Endothelial cell of umbilical vein (primary cell): ENCODE results near the gene C19orf33. TPM values are rescaled to one million over a fixed set of nuclear protein-coding genes. Genes with fewer than 3 reads are reported as not detected.

Source experiments
- BruUV-seq: library from RNA; stranded (reverse); fragments of 400-500 nt; replicated peaks from 2 replicates; lab custom pipeline; 2021; lab: Mats Ljungman, UMichigan
- CTCF ChIA-PET: fragments of 300-600, 350-600 bp; sonication (Branson Sonifier 250); formaldehyde crosslinking; loops from one replicate; lab custom pipeline; 2021; ENCODE audit warnings: antibody characterized with exemption, inconsistent platforms; lab: Charles Lee
- POLR2A ChIA-PET: fragments of 300-600, 350-600 bp; sonication (Branson Sonifier 250); formaldehyde crosslinking; loops from one replicate; lab custom pipeline; 2021; ENCODE audit warnings: antibody characterized with exemption, inconsistent platforms; lab: Charles Lee
- DNase-seq: peaks from one replicate; pipeline ENCODE4 v3.0.0-alpha.2; 2011; ENCODE audit warnings: low read depth, low spot score
- FAIRE-seq: peaks from 2 replicates; lab custom pipeline; 2011; peaks lifted over from hg19 to GRCh38; lab: Jason Lieb, UNC
- H2AFZ ChIP-seq: 2 replicates; pipeline ENCODE4 v1.6.0; 2012; ENCODE audit warnings: low read depth, low read length, control low read depth, inconsistent platforms
- H3K27ac ChIP-seq: 2 replicates; pipeline ENCODE4 v1.5.1; 2011; ENCODE audit warnings: low read depth, mild to moderate bottlenecking, control low read depth, low read length, moderate library complexity; ENCODE audit not compliant: insufficient read depth
- H3K27me3 ChIP-seq, 2 experiments: 2 replicates each; pipeline versions ENCODE4 v1.6.0 to v1.6.1; 2011; ENCODE audit warnings: low read length in 2 of 2, mixed read lengths in 1 of 2; ENCODE audit not compliant: control insufficient read depth in 2 of 2, insufficient read depth in 2 of 2
- H3K36me3 ChIP-seq, 2 experiments: 2 replicates in 1 of 2; 3 replicates in 1 of 2; pipeline ENCODE4 v1.5.1; 2011; ENCODE audit warnings: low read length in 2 of 2, mild to moderate bottlenecking in 1 of 2, moderate library complexity in 1 of 2; ENCODE audit not compliant: control insufficient read depth in 2 of 2, insufficient read depth in 2 of 2; ENCODE audit errors: extremely low read depth in 1 of 2
- H3K4me1 ChIP-seq: 3 replicates; pipeline ENCODE4 v1.5.1; 2011; ENCODE audit warnings: mild to moderate bottlenecking, low read length; ENCODE audit not compliant: control insufficient read depth, insufficient read depth; ENCODE audit errors: extremely low read depth
- H3K4me2 ChIP-seq: 2 replicates; pipeline ENCODE4 v1.6.1; 2011; ENCODE audit warnings: low read length, control low read depth, mixed read lengths; ENCODE audit not compliant: insufficient read depth
- H3K4me3 ChIP-seq, 3 experiments: fragments of 200-600 bp in 1 of 3; sonication (generic), shearing (Covaris generic) in 1 of 3; replicated peaks in 1 of 3; 2 replicates each; pipeline ENCODE4 v1.5.1; 2011 to 2016; ENCODE audit warnings: control low read depth in 3 of 3, low read length in 3 of 3, mild to moderate bottlenecking in 2 of 3, inconsistent platforms in 1 of 3, low read depth in 1 of 3, moderate library complexity in 1 of 3; ENCODE audit not compliant: insufficient read depth in 1 of 3
- H3K79me2 ChIP-seq: 2 replicates; pipeline ENCODE4 v1.6.0; 2012; ENCODE audit warnings: low read length, inconsistent platforms; ENCODE audit not compliant: control insufficient read depth, insufficient read depth
- H3K9ac ChIP-seq: replicated peaks from 2 replicates; pipeline ENCODE3; 2011; ENCODE audit warnings: low read length, control low read depth; ENCODE audit not compliant: insufficient read depth; ENCODE audit errors: extremely low read depth
- H3K9me1 ChIP-seq: replicated peaks from 3 replicates; pipeline ENCODE4 v1.6.0; 2011; ENCODE audit warnings: mild to moderate bottlenecking, low read length; ENCODE audit not compliant: control insufficient read depth, insufficient read depth; ENCODE audit errors: extremely low read depth
- H3K9me3 ChIP-seq: replicated peaks from 2 replicates; pipeline ENCODE4 v1.5.1; 2012; ENCODE audit warnings: low read length, inconsistent platforms; ENCODE audit not compliant: control insufficient read depth, insufficient read depth
- H4K20me1 ChIP-seq: replicated peaks from 2 replicates; pipeline ENCODE3; 2011; ENCODE audit warnings: mild to moderate bottlenecking, low read length; ENCODE audit not compliant: control insufficient read depth, insufficient read depth; ENCODE audit errors: extremely low read depth
- CTCF ChIP-seq, 2 donors: IDR thresholded peaks; 1 replicate in 1 of 2; 2 replicates in 1 of 2; pipeline ENCODE4 v1.5.1; 2011; ENCODE audit warnings: low read length in 2 of 2, mild to moderate bottlenecking in 2 of 2, moderate library complexity in 2 of 2, control low read depth in 1 of 2, inconsistent platforms in 1 of 2, low read depth in 1 of 2; ENCODE audit not compliant: insufficient read depth in 1 of 2; ENCODE audit errors: extremely low read depth in 1 of 2
- EZH2 ChIP-seq: IDR thresholded peaks from 2 replicates; pipeline ENCODE4 v1.6.1; 2012; ENCODE audit warnings: borderline replicate concordance, low read depth, mild to moderate bottlenecking, moderate library complexity, low read length, inconsistent platforms; ENCODE audit not compliant: severe bottlenecking
- FOS ChIP-seq: IDR thresholded peaks from 2 replicates; pipeline ENCODE4 v1.6.1; 2011; ENCODE audit warnings: mild to moderate bottlenecking, low read length, moderate library complexity, borderline replicate concordance; ENCODE audit not compliant: insufficient read depth
- GATA2 ChIP-seq: IDR thresholded peaks from 2 replicates; pipeline ENCODE4 v1.7.0; 2011; ENCODE audit warnings: low read depth, mild to moderate bottlenecking, moderate library complexity, mixed read lengths, low read length; ENCODE audit not compliant: insufficient read length, insufficient read depth
- JUN ChIP-seq: IDR thresholded peaks from 2 replicates; pipeline ENCODE4 v1.6.1; 2011; ENCODE audit warnings: borderline replicate concordance, low read depth; ENCODE audit not compliant: insufficient read length, insufficient read depth
- MAX ChIP-seq: IDR thresholded peaks from 2 replicates; pipeline ENCODE4 v1.6.1; 2011; ENCODE audit not compliant: insufficient read depth, insufficient read length
- MYC ChIP-seq: IDR thresholded peaks from one replicate; pipeline ENCODE4 v1.6.1; 2011; ENCODE audit warnings: mild to moderate bottlenecking, low read depth, low read length
- POLR2A ChIP-seq: IDR thresholded peaks from 2 replicates; pipeline ENCODE4 v1.6.1; 2012; ENCODE audit warnings: low read depth, mild to moderate bottlenecking, control low read depth, low read length
- POLR2AphosphoS5 ChIP-seq: IDR thresholded peaks from 2 replicates; pipeline ENCODE4 v1.6.1; 2012; ENCODE audit warnings: low read depth, mild to moderate bottlenecking, control low read depth, low read length, moderate library complexity; ENCODE audit not compliant: insufficient read depth
- dilution Hi-C: fragments of 300-500 bp; cut with MboI; formaldehyde crosslinking; loops from one replicate; pipeline ENCODE4 v1.15.0; 2019; ENCODE audit warnings: low sequenced_read_pairs; ENCODE audit not compliant: extremely low pct_ligation_motif_present
- intact Hi-C: fragments of 100-400 bp; cut with micrococcal nuclease; formaldehyde crosslinking; loops from one replicate; pipeline ENCODE4 v1.10.0; 2022
- polyA plus RNA-seq, 4 experiments: library from polyadenylated mRNA; depleted of rRNA in 3 of 4; stranded (reverse) in 3 of 4; unstranded in 1 of 4; fragments of >200 nt; gene quantifications; 2 replicates each; pipeline versions ENCODE4 v1.2.1 to v1.2.3, GENCODE V29; 2011 to 2012; ENCODE audit warnings: missing spikeins in 1 of 4
- total RNA-seq: library from RNA; stranded (reverse); gene quantifications from 2 replicates; pipeline ENCODE4 v1.2.3, GENCODE V29; 2021

C19orf33 gene
- total and polyA plus RNA-seq, 2 donors (not counting 3 experiments of a cell fraction or from before 2014, with no cell fraction given), result 4.3 to 34.1 TPM

GRCh38 chr19:38274739-38275138, 29.3 kb upstream of the C19orf33 start:
- dilution Hi-C loops, result no loop called here

More at GRCh38 chr19:38274739-38275138, 29.3 kb upstream of the C19orf33 start:
- H3K9me3 ChIP-seq, result no peaks in the 10 kb centered on the region
- H3K27ac ChIP-seq, result no peak overlapping the region
- no peak overlapping the region for H3K9ac ChIP-seq
- ChIA-PET POLR2A (no interaction called here), CTCF (no interaction called here)
- DNase-seq (no peak), FAIRE-seq (no peak)
- no peaks in the 10 kb centered on the region for H3K79me2 ChIP-seq
- BruUV-seq, result no TSS peak
- H3K9me1 ChIP-seq, result no peaks in the 10 kb centered on the region
- no peak overlapping the region for H3K4me2 ChIP-seq
- peaks cover 35% of the 10 kb centered on the region for H3K4me1 ChIP-seq
- H3K4me3 ChIP-seq, result no peak overlapping the region
- TF ChIP-seq MYC, result no peak
- TF ChIP-seq JUN, result no peak
- TF ChIP-seq POLR2A, result no peak
- TF ChIP-seq FOS, result no peak
- no peak for TF ChIP-seq POLR2AphosphoS5
- TF ChIP-seq GATA2, result no peak
- no peak for TF ChIP-seq MAX
- TF ChIP-seq CTCF (IDR thresholded peaks at IDR 0.05; ENCODE audit: extremely low read depth in 1 of 2, insufficient read depth in 1 of 2, low read depth in 1 of 2, low read length in 2 of 2), result no peak
- TF ChIP-seq EZH2, result no peak
- intact Hi-C loops, result no loop called here
- H3K36me3 ChIP-seq, result no peaks in the 10 kb centered on the region
- no peak overlapping the region for H2AFZ ChIP-seq
- H4K20me1 ChIP-seq, result no peaks in the 10 kb centered on the region
- H3K27me3 ChIP-seq, result no peaks in the 10 kb centered on the region
